Measurements from ENCODE around the gene MPND. TPM values are rescaled to one million over a fixed set of nuclear protein-coding genes. Genes with fewer than 3 reads are reported as not detected.

The MPND gene
- total RNA-seq, 4 donors from 2014 or later: 4.4 to 10.6 (median 7.8) TPM

DNA sequence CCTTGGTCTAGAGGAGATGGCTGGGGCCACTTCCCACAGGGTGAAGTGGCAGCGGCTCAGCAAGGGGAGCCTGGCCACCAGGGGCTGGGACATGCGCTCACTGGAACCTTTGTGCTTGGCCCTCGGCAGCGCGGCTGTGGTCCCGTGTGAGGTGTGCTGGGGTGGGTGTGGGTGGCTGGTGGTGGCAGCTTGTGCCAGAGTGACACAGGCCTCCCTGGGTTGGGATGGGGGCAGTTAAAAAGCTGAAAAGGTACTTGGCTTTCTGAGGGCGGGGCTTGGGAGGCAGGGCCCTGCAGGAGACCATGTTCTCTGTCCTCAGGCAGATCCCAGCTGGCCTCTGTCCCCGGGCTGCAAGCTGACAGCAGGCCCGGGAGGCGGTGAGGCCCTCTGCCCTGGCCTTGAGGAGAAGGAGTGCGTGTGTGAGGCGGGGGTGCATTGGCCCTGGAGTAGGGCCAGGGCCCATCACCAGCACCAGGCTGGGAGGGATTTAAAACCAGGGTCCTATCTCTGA is 17.3 kb downstream of the MPND start:
- no peak overlapping the region for H3K4me3 ChIP-seq (ENCODE audit: low read depth, poor library complexity, severe bottlenecking)
- WGBS, 2 donors: 68 to 78% methylated on average over 12 of the region's 12 CpGs
- intact Hi-C loops (cut with DNase I; ENCODE audit: low total_unique reads): no loop called here
- TF ChIP-seq, protein P1, sequence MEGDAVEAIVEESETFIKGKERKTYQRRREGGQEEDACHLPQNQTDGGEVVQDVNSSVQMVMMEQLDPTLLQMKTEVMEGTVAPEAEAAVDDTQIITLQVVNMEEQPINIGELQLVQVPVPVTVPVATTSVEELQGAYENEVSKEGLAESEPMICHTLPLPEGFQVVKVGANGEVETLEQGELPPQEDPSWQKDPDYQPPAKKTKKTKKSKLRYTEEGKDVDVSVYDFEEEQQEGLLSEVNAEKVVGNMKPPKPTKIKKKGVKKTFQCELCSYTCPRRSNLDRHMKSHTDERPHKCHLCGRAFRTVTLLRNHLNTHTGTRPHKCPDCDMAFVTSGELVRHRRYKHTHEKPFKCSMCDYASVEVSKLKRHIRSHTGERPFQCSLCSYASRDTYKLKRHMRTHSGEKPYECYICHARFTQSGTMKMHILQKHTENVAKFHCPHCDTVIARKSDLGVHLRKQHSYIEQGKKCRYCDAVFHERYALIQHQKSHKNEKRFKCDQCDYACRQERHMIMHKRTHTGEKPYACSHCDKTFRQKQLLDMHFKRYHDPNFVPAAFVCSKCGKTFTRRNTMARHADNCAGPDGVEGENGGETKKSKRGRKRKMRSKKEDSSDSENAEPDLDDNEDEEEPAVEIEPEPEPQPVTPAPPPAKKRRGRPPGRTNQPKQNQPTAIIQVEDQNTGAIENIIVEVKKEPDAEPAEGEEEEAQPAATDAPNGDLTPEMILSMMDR (IDR thresholded peaks at IDR 0.05): no peak
- no peak for TF ChIP-seq POLR2A (IDR thresholded peaks at IDR 0.05)
- DNase-seq (ENCODE audit: low spot score in 2 of 2): peak in 1 of 2 donors; percentile 83

DNA sequence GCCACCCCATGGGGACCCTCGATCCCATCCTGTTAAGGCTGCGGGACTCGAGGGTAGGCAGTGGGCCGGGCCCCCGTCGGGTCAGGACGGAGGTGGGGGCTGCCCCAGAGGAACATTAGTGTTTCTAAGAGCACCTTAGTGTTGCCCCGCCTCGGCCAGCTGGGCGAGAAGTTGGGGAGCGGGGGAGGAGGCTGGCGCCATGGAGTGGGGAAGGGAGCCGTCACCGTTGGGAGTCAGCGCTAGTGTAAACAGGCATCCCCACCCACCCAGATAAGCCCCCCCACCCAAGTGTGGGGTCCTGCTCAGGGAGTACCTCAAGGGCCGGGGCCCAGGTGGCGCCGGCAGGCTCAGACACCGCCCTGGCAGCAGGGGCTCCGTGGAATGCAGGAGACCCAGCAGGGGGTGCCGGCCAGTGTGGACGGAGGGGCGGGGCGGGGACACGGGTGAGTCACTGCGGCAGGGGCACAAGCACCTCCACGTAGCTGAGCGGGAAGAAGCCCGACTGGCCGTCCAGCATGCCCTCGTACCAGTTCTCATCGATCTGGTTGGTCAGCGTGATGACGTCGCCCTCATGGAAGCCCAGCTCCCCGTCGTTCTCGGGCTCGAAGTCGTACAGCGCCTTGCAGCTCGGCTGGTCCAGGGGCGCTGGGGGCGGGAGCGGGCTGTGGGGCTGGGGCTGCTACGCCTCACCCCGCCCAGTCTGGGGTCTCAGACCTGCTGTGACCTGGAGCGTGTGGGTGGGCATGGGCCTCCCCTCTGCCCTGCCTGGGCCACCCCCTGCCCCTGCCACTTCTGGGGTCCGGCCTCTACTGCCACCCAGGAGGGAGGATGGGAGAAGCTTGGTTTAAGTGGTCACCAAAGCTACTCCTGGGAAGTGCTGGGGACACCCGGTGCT is 18.0 kb downstream of the MPND start:
- intact Hi-C loops (cut with DNase I; ENCODE audit: low total_unique reads): no loop called here
- no peak for TF ChIP-seq POLR2A (IDR thresholded peaks at IDR 0.05)
- TF ChIP-seq, protein P1 (IDR thresholded peaks at IDR 0.05): no peak
- H3K4me3 ChIP-seq (ENCODE audit: low read depth, poor library complexity, severe bottlenecking): no peak overlapping the region
- DNase-seq (ENCODE audit: low spot score in 2 of 2): peak in 1 of 2 donors; percentile 84
- 91 to 92% methylated on average over 45 of the region's 50 CpGs for WGBS, 2 donors

DNA sequence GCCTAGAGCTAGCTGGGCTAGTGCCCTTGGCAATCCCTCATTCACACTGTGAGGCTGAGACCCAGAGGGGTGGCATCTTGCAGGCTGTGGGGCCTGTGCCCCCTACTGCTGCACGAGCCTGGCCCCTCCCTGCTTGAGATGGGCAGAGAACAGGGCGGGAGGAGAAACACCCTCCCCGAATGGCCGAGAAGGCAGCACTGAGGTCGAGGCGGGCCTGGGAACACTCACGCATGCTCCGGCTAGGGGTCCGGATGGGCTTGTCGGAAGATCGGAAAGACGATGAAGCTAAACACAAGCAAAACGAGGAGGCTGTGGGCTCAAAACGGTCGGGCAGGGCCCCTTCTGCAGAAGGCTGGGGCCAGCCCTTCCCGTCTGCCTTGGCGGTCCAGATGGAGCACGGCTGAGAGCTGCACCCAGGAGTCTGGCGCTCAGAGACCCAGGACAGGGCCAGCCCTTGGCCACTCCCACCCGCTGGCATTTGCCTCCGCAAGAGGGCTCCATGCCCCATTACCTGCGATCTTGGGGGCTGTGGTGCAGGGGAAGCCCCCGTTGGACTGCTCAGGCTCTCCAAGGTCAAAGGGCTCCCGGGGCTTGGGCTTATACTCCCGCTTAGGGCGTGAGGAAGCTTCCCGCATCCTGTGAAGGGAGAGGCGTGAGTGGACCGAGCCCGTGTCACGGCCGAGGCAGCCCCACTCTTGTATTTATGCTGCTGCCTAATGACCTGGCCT is 18.9 kb downstream of the MPND start:
- peak in 1 of 2 donors; percentile 85 for DNase-seq (ENCODE audit: low spot score in 2 of 2)
- H3K4me3 ChIP-seq (ENCODE audit: low read depth, poor library complexity, severe bottlenecking): no peak overlapping the region
- TF ChIP-seq POLR2A (IDR thresholded peaks at IDR 0.05): no peak
- TF ChIP-seq, protein P1 (IDR thresholded peaks at IDR 0.05): no peak
- WGBS, 2 donors: 83 to 87% methylated on average over 26 to 31 of the region's 32 CpGs
- intact Hi-C loops (cut with DNase I; ENCODE audit: low total_unique reads): no loop called here

DNA sequence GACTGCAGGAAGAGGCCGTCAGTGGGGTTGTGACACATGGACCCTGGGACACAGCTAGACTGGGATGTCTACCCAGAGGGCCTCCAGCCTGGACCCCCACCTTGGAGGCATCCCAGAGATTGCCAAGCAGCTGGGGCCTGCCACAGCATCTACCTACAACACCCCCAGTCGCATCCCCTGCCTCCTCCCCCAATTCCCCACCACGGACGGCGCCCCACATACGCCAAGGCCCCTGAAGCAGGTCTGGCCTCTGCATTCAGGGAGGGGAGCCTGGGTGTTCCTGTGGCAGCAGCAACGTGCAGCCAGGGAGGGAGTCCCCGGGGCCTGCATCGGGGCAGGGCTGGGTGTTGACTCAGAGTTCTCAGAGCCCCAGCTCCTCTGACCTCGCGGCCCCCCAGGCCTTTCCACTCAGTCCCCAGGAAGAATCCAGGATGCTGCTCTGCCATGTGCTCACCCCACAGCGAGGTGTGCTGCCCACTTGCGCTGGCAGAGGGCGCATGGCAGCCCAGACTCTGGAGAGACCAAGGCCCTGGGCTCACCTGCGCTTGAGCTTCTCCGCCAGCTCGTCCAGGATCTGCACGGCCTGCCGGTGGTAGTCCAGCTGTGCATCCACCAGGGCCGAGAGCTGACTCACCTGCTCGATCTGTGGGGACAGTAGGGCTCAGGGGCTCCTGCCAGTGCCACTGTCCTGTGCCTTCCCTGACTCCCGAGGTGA is 19.6 kb downstream of the MPND start:
- WGBS, 2 donors: 81 to 94% methylated on average over 7 to 22 of the region's 22 CpGs
- intact Hi-C loops (cut with DNase I; ENCODE audit: low total_unique reads): no loop called here
- DNase-seq (ENCODE audit: low spot score in 2 of 2): peak in 1 of 2 donors; percentile 83
- no peak for TF ChIP-seq POLR2A (IDR thresholded peaks at IDR 0.05)
- TF ChIP-seq, protein P1 (IDR thresholded peaks at IDR 0.05): no peak
- H3K4me3 ChIP-seq (ENCODE audit: low read depth, poor library complexity, severe bottlenecking): no peak overlapping the region

DNA sequence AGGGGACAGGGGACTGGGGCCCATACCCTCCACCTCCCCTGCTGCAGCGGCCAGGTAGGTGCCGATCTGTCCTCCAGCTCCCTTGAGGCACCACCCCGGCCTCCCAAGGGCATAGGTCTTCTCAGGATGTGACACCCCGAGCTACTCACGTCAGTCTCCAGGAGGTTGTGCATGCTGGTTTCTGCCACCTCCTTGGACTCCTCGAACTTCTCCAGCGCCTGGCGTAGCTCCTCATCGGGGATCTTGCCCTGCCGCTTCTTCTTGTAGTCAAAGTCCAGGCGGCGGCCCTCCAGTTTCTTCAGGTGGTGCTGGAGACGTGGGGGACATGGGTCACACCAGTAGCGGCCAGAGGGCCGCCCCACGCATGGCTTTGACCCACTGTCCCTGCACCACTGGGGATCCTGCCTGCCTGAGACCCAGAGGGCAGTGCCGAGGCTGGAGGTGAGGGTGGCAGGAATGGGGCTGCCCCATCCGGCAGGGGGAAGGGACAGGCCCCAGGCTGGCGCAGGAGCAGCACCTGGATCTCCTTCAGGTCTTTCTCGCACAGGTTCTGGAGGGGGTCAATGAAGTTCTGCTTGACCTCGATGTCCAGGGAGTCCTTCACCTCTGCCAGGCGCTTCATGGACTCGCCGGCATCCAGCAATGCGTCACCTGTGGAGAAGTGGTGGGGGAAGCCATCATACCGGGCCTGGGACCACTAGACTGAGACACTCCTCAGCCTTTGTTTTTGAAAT is 20.4 kb downstream of the MPND start:
- intact Hi-C loops (cut with DNase I; ENCODE audit: low total_unique reads): no loop called here
- TF ChIP-seq, protein P1 (IDR thresholded peaks at IDR 0.05): no peak
- TF ChIP-seq POLR2A (IDR thresholded peaks at IDR 0.05): no peak
- H3K4me3 ChIP-seq (ENCODE audit: low read depth, poor library complexity, severe bottlenecking): no peak overlapping the region
- DNase-seq (ENCODE audit: low spot score in 2 of 2): peak in 1 of 2 donors; percentile 84
- WGBS, 2 donors: 89 to 94% methylated on average over 23 to 24 of the region's 26 CpGs
